Esophagus muscularis mucosa (tissue), 4 donors: ENCODE results near the gene ANO10.

ENCODE experiments used
- EP300 ChIP-seq: sonication (generic); formaldehyde crosslinking; IDR thresholded peaks from one replicate; pipeline ENCODE4 v1.6.1; 2017; ENCODE audit warnings: antibody characterized with exemption
- POLR2A ChIP-seq: fragments of 450-650 bp; IDR thresholded peaks from one replicate; pipeline ENCODE4 v1.6.1; 2017; ENCODE audit warnings: antibody characterized with exemption, moderate library complexity, mild to moderate bottlenecking, low read depth
- POLR2AphosphoS5 ChIP-seq, 2 donors: sonication (generic); formaldehyde crosslinking; IDR thresholded peaks; one replicate each; pipeline ENCODE4 v1.6.1; 2017; ENCODE audit warnings: antibody characterized with exemption in 2 of 2
- TF ChIP-seq, protein P1 (sequence below), 3 experiments: fragments of 200-600 bp in 2 of 3; fragments of 450-650 bp in 1 of 3; sonication (generic) in 2 of 3; IDR thresholded peaks; one replicate each; pipeline ENCODE4 v1.5.1; 2017 to 2019; ENCODE audit warnings: antibody characterized with exemption in 3 of 3, mild to moderate bottlenecking in 2 of 3, moderate library complexity in 1 of 3

DNA sequence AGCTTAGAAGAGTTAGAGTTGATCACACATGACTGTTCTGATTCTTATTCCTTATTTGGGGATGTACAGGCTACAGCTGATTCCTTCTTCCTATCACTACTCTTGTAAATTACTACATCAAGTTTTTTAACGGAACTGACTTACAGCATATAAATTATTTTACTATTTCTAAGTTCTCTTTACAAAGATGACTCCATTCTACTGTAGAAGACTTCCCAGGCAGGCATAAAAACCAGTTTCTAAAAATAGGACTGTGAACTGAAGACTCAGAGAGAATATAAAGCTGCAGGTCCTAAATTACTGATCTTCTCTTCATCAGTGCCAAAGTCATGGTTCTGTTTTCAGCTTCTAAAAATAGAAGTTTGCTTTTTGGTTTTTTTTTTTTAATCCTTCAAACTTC, 38.9 kb downstream of the ANO10 start:
- TF ChIP-seq, protein P1, sequence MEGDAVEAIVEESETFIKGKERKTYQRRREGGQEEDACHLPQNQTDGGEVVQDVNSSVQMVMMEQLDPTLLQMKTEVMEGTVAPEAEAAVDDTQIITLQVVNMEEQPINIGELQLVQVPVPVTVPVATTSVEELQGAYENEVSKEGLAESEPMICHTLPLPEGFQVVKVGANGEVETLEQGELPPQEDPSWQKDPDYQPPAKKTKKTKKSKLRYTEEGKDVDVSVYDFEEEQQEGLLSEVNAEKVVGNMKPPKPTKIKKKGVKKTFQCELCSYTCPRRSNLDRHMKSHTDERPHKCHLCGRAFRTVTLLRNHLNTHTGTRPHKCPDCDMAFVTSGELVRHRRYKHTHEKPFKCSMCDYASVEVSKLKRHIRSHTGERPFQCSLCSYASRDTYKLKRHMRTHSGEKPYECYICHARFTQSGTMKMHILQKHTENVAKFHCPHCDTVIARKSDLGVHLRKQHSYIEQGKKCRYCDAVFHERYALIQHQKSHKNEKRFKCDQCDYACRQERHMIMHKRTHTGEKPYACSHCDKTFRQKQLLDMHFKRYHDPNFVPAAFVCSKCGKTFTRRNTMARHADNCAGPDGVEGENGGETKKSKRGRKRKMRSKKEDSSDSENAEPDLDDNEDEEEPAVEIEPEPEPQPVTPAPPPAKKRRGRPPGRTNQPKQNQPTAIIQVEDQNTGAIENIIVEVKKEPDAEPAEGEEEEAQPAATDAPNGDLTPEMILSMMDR (IDR thresholded peaks at IDR 0.05) = no peak
- TF ChIP-seq POLR2A (no peak), POLR2AphosphoS5 (IDR thresholded peaks at IDR 0.05) (no peak), EP300 (no peak)
